NCI-H82 treated with DMSO at 0.1 percent for 48 hours (cell line): ENCODE measurements around the gene CALCB.

Experiments used
- DNase-seq: peaks from one replicate; lab custom pipeline; 2025; ENCODE audit not compliant: unreplicated experiment; lab: John Stamatoyannopoulos, UW

The CALCB gene

DNA sequence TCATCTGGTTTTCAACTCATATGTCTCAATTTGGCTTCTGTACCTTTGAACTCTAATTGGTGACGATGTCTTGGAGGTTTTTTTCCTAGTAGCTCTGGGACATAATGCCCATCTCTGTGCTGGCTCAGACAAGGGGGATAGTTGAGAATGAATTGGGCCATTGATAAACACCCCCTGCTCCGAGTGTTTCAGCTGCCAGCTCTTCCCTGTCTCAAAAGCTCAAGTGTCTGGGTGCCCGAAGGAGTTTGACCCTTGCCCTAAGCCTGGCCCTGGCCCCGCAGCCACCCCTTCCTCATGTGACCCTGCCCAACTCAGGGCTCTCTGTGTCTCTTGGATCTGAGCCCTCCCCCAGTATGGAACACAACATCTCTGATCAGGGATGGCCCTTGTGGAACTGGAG, 44.4 kb downstream of the CALCB start:
- no peak for DNase-seq

DNA sequence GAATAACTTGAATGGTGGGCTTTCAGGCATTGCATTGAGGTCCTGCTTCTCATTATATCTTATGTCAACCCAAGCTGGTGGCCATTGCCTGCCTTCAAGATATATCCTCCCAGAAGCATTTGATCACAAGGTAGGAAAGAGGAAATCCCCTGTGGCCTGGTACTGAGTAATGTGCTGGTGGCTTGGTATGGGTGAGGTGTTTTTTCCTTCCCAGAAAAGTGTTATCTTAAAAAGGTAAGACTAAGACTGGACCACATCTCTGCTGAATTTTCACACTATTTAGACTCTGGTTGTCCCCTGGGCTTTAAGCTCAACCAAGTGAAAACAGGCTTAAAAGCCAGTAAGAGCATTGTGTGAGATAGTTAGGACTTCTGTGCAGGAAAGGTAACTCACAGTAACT, 45.0 kb downstream of the CALCB start:
- no peak for DNase-seq

DNA sequence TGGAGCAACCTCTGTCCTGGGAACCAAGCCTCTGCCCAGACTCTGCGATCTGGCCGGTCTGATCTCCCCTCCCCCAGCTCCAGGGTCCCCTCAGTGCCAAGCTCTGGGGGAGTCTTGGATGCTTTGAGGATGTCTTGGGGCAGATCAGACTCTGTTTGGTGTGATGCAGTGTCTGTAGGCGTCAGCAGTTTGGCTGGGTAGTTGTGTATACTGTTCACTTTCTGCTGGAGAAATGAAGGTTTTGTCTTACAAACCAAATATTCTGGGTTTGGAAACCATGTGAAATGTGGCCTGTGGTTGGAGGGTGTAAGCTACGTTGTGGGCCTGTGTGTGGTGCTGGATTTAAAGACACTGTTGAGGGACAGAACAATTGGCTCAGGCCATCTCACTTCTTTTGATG, 46.0 kb downstream of the CALCB start:
- DNase-seq: no peak

DNA sequence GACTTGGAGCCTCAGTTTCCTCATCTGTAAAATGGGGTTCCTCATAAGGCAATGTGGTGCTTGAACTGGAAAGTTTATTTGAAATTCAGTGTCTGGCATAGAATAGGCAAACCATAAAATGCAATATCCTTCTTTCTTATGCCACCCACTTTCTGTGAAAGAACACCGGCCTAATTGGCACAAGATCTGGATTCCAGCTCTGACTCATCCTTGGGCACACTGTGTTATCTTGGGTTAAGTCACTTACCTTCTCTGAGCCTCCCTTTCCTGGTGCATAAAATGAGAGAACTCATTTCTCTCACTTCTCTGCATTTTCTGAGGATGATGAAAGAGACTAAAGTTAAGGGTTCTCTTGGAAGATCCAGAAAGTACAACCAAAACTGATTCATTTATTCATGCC, 46.4 kb downstream of the CALCB start:
- DNase-seq: no peak

DNA sequence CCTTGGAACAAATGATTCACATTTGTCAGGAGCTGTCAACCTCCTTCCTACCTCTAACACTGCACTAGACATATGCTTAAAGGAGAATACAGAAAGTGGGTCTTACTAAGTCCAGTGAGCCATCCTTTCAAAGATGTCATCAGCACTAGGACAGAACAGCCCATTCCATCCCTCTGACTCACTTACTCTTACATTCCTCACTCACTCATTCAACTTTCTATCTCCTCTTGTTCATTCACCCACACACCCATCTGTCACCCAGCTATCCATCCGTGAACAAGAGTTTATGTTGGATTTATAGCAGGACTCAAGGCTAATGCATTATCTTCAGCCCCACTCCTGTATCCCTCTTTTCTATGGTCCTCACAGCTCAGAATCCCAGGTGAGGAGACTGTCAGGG, 50.5 kb downstream of the CALCB start:
- DNase-seq: no peak

DNA sequence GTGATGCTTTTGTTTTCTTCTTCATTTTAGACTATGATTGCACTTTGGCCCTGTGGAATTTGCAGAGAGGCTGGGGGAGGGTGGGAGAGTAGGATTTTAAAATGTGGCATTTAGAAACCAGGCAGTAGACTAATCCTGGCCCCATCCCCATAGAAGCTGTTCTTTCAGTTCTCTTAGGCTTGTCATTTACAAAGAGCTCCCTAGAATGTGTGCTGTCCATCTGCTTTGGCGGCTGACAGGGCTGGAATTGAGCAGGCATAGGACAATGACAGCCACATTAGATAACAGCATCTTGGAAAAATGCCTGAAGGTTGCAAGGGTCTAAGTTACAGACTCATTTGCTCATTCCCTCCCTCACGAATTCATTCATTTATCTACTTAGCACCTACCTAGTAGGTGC, 51.1 kb downstream of the CALCB start:
- DNase-seq: no peak

DNA sequence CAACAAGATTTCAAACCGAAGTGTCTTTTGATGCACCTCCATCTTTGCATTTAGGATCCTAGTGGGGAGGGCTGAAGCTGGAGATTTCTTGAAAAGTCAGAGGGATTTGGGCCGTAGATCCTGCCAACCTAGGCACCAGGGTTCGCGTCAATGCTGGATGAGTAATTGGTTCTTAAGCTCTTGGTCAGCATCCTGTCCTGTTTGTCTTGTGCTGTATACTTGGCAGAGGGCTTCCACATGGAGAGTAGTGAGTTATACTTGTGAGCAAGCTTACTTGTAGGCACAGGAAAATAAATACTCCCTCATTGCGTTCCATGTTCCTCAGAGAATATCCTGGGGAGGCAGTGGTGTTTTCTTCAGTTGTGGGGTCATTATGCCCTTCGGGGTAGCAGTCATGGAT, 53.9 kb downstream of the CALCB start:
- DNase-seq: no peak
